IPS-20b (cell line): ENCODE results near the gene GPR3.
"Not testable (repeated sequence)": the region's sequence is repeated elsewhere in the genome, so short reads cannot be mapped to it uniquely, and the experiment has no call there.

ENCODE experiments used
- H3K27ac ChIP-seq: one replicate; pipeline ENCODE4 v1.5.1; 2013; ENCODE audit warnings: low read length
- H3K27me3 ChIP-seq: 2 replicates; pipeline ENCODE4 v1.6.1; 2013; ENCODE audit warnings: mild to moderate bottlenecking, low read length, inconsistent platforms; ENCODE audit not compliant: insufficient read depth
- H3K36me3 ChIP-seq: 2 replicates; pipeline ENCODE4 v1.6.1; 2013; ENCODE audit warnings: low read depth, mild to moderate bottlenecking, inconsistent platforms, low read length, moderate library complexity; ENCODE audit not compliant: insufficient read depth
- H3K4me1 ChIP-seq: 2 replicates; pipeline ENCODE4 v1.6.1; 2013; ENCODE audit warnings: mild to moderate bottlenecking, control low read depth, inconsistent platforms, low read length, moderate library complexity; ENCODE audit not compliant: insufficient read depth
- H3K4me3 ChIP-seq: 2 replicates; pipeline ENCODE4 v1.5.1; 2013; ENCODE audit warnings: mild to moderate bottlenecking, low read length, inconsistent platforms
- H3K9ac ChIP-seq: 2 replicates; pipeline ENCODE4 v1.6.1; 2013; ENCODE audit warnings: low read depth, mild to moderate bottlenecking, inconsistent platforms, low read length, moderate library complexity
- H3K9me3 ChIP-seq: 2 replicates; pipeline ENCODE4 v1.6.1; 2013; ENCODE audit warnings: mild to moderate bottlenecking, low read depth, low read length, inconsistent platforms; ENCODE audit not compliant: insufficient read depth

The GPR3 gene

GRCh38 chr1:27399251-27400025 is 7.0 kb downstream of the GPR3 start:
- Histone ChIP-seq H3K36me3 (no peaks in the 10 kb centered on the region), H3K4me1 (peaks cover 15% of the 10 kb centered on the region; the same call in 1 of the 2 replicates), H3K9me3 (no peaks in the 10 kb centered on the region), H3K9ac (no peak overlapping the region; the same call in 1 of the 2 replicates), H3K27ac (no peak overlapping the region), H3K27me3 (no peaks in the 10 kb centered on the region), H3K4me3 (no peak overlapping the region)

DNA sequence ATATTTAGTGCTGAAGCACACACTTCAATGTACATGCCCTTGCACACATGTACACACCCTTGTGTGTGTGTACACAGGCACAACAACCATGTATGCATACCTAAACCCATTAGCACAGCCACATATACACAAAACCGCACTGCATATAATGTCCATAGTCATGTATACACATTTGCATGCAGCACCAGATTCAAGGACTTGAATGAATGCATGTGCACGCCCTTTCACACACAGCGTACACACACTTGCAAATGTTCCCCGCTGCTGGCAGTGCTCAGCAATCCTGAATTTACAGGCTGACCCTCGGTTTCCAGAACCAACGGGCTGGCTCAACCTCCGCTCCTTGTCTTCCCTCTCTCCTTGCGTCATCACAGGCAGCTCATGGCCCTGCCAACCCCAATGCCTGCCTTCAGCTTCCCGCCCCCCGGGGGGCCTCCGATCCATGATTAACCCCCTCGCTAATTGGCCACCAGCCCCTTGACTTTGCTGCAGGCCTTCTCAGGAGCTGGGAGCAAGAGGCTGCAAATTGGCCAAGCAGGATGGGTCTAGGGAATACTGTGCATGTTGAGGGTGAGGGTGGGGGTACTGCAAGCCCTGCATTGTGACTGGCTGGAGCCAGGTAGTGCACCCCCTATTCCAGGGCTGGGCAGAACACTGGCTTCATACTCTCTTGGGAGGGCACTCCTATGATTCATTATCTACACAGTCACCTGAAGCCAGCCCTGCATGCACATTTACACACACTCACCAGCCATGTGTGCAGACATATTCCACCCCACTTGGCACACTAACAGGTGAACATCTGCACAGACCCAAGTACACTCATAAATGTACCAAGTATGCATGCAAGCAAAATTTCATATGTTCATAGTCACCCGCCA is 7.9 kb downstream of the GPR3 start:
- Histone ChIP-seq H3K36me3 (no peaks in the 10 kb centered on the region), H3K9me3 (no peaks in the 10 kb centered on the region), H3K4me3 (no peak overlapping the region), H3K4me1 (peaks cover 22% of the 10 kb centered on the region; the same call in 1 of the 2 replicates), H3K9ac (no peak overlapping the region), H3K27me3 (no peaks in the 10 kb centered on the region), H3K27ac (no peak overlapping the region)

DNA sequence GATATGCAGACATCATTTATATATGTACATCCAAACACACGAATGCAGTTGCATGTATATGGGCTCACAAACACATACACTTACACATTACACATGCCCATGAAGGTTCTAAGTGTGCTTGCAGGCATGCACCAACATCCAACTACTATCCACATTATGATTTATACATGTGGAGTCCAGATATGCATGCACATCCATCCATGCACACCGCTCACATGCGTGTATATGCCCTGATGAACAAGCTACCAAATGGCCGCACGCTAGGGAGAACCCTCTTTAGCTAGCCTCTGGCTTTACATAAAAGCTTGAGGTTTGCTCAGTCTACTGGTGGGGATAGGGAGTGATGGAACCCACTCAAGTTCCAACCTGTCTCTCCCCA is 8.5 kb downstream of the GPR3 start:
- Histone ChIP-seq H3K9ac (no peak overlapping the region), H3K9me3 (no peaks in the 10 kb centered on the region), H3K27me3 (no peaks in the 10 kb centered on the region), H3K27ac (no peak overlapping the region), H3K36me3 (no peaks in the 10 kb centered on the region), H3K4me3 (no peak overlapping the region), H3K4me1 (peaks cover 25% of the 10 kb centered on the region; the same call in 1 of the 2 replicates)

DNA sequence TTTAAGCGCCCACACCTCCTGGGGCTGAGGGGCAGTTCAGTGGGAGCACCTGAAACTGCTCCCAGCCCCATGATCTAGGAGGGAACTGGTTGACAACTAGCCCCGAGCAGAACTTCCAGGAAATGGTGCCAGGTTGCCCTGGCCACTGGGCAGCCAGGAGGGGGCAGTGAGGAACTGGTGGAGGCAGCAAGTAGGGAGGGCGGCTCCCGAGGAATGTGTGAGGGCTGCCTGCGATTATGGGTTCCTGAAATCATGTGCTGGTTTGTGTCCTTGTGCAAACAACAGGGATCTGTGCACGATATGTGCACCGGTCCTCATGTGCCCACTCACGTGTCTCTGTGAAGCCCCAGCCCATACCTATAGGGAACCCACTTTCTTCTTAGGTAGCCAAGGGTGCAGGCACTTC is 9.9 kb downstream of the GPR3 start:
- no peak overlapping the region for H3K9ac ChIP-seq
- peaks cover 33% of the 10 kb centered on the region; the same call in 1 of the 2 replicates for H3K4me1 ChIP-seq
- no peak overlapping the region for H3K4me3 ChIP-seq
- H3K27me3 ChIP-seq, result no peaks in the 10 kb centered on the region
- H3K36me3 ChIP-seq, result peaks cover 6% of the 10 kb centered on the region
- H3K27ac ChIP-seq, result no peak overlapping the region
- no peaks in the 10 kb centered on the region for H3K9me3 ChIP-seq

DNA sequence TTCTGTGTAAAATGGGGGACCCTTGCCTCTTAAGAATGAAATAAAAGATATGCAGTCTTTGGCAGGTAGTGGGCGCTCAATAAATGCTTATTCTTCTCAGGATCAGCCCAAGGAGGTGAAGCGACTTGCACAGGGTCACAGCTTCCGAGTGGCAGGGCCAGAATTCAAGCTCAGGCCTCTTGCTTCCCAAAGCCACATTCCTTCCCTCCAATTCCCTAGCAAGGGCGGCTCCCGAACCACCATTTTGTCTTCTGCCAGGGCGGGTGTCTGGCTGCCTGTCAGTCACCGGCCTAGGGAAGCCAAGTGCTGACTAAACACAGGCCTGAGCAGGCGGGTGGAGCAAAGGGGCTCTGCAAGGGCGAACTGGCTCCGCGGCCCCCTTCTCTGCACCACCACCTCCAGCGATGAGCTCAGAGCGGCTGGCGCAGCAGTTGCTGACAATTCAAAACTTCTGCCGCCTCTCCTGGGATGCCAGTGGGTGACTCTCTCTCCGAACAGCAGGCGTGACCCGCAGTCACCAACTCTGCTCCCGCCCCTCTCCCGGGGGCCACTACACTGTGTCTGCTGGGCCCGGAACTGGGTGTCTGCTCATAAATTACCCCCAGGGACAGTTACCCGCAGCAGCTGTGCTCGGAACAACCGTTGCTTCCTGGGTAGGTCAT is 10.8 kb downstream of the GPR3 start:
- peak overlapping the region; percentile 37 for H3K27ac ChIP-seq
- peak overlapping the region; percentile 21; the same call in 1 of the 2 replicates for H3K9ac ChIP-seq
- peaks cover 29% of the 10 kb centered on the region; the same call in 1 of the 2 replicates for H3K4me1 ChIP-seq

GRCh38 chr1:27403931-27404330 is 11.5 kb downstream of the GPR3 start:
- H3K4me3 ChIP-seq, result no peak overlapping the region
- H3K36me3 ChIP-seq, result peaks cover 21% of the 10 kb centered on the region
- H3K27me3 ChIP-seq, result no peaks in the 10 kb centered on the region
- no peaks in the 10 kb centered on the region for H3K9me3 ChIP-seq
- no peak overlapping the region for H3K9ac ChIP-seq
- peaks cover 27% of the 10 kb centered on the region; the same call in 1 of the 2 replicates for H3K4me1 ChIP-seq
- no peak overlapping the region for H3K27ac ChIP-seq

More for the DNA sequence above, 10.8 kb downstream of the GPR3 start:
- Histone ChIP-seq H3K27me3 (no peaks in the 10 kb centered on the region), H3K4me3 (no peak overlapping the region), H3K9me3 (no peaks in the 10 kb centered on the region), H3K36me3 (peaks cover 14% of the 10 kb centered on the region)

- H3K9ac ChIP-seq, result peak overlapping the region; percentile 47; the same call in 1 of the 2 replicates
- no peaks in the 10 kb centered on the region for H3K27me3 ChIP-seq
- H3K4me1 ChIP-seq, result peaks cover 25% of the 10 kb centered on the region; the same call in 1 of the 2 replicates
- H3K9me3 ChIP-seq, result no peaks in the 10 kb centered on the region
- H3K4me3 ChIP-seq, result no peak overlapping the region; the same call in 1 of the 2 replicates
- H3K36me3 ChIP-seq, result peaks cover 26% of the 10 kb centered on the region
- H3K27ac ChIP-seq, result no peak overlapping the region
Measured at GRCh38 chr1:27405074-27405473, 12.7 kb downstream of the GPR3 start.

- H3K9ac ChIP-seq, result peak overlapping the region; percentile 47; the same call in 1 of the 2 replicates
- H3K9me3 ChIP-seq, H3K4me3 ChIP-seq, H3K27me3 ChIP-seq: not testable (repeated sequence)
- H3K4me1 ChIP-seq, result peaks cover 25% of the 10 kb centered on the region; the same call in 1 of the 2 replicates
- peaks cover 33% of the 10 kb centered on the region for H3K36me3 ChIP-seq
- peak overlapping the region; percentile 34 for H3K27ac ChIP-seq
Measured at GRCh38 chr1:27405598-27406361, 13.4 kb downstream of the GPR3 start.

GRCh38 chr1:27406362-27406680 is 13.9 kb downstream of the GPR3 start:
- H3K4me3 ChIP-seq, result no peak overlapping the region
- peaks cover 25% of the 10 kb centered on the region; the same call in 1 of the 2 replicates for H3K4me1 ChIP-seq
- peaks cover 38% of the 10 kb centered on the region for H3K36me3 ChIP-seq
- H3K9ac ChIP-seq, result peak overlapping the region; percentile 26; the same call in 1 of the 2 replicates
- no peaks in the 10 kb centered on the region for H3K27me3 ChIP-seq
- H3K9me3 ChIP-seq, result no peaks in the 10 kb centered on the region
- peak overlapping the region; percentile 34 for H3K27ac ChIP-seq

- H3K4me1 ChIP-seq, result peaks cover 25% of the 10 kb centered on the region; the same call in 1 of the 2 replicates
- not testable (repeated sequence) for H3K27me3 ChIP-seq, H3K4me3 ChIP-seq, H3K27ac ChIP-seq, H3K9me3 ChIP-seq, H3K9ac ChIP-seq
- peaks cover 41% of the 10 kb centered on the region for H3K36me3 ChIP-seq
Measured at GRCh38 chr1:27406791-27407190, 14.4 kb downstream of the GPR3 start.

DNA sequence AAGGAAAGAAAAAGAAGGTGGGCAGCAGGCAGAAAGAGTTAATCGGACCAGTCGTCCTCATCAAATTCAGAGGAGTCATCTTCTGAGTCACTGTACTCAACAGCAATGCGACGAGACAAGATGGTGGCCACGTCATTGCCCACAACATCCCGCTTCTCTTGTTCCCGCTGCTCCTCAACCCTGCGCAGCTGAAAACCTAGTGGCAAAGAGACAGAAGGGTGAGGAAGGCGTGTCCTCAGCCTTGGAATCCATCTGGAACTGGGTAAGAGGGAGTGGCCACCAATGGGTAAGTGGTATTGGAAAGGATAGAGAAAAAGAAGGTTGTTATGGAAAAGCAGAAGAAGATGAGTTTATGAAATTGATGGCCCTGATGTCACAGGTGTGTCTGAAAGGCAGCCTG is 15.7 kb downstream of the GPR3 start:
- Histone ChIP-seq H3K9ac (no peak overlapping the region), H3K4me3 (no peak overlapping the region), H3K27ac (no peak overlapping the region), H3K36me3 (peaks cover 54% of the 10 kb centered on the region), H3K4me1 (peaks cover 18% of the 10 kb centered on the region; the same call in 1 of the 2 replicates), H3K9me3 (no peaks in the 10 kb centered on the region), H3K27me3 (no peaks in the 10 kb centered on the region)
